PC-9 (cell line): ENCODE results near the gene PCDHA1. TPM values are rescaled to one million over a fixed set of nuclear protein-coding genes. Genes with fewer than 3 reads are reported as not detected.

Experiments
- BruUV-seq: library from RNA; stranded (reverse); fragments of 400-500 nt; replicated peaks from 2 replicates; lab custom pipeline; 2021; lab: Mats Ljungman, UMichigan
- CTCF ChIA-PET: fragments of 300-600 bp; sonication (Branson Sonifier 250); formaldehyde crosslinking; loops from one replicate; lab custom pipeline; 2022; ENCODE audit warnings: antibody characterized with exemption; lab: Charles Lee
- POLR2A ChIA-PET: fragments of 300-600 bp; sonication (Branson Sonifier 250); formaldehyde crosslinking; loops from one replicate; lab custom pipeline; 2022; ENCODE audit warnings: antibody characterized with exemption; ENCODE audit not compliant: unreplicated experiment; lab: Charles Lee
- DNase-seq, 2 experiments: peaks; one replicate each; pipeline versions ENCODE4 v3.0.0 to v3.0.0-alpha.2; 2015 to 2022; ENCODE audit warnings: mixed read lengths in 1 of 2
- H2AFZ ChIP-seq: fragments of 200-600 bp; sonication (generic); 2 replicates; pipeline ENCODE4 v1.8.1; 2017; ENCODE audit warnings: antibody characterized with exemption
- H3F3A ChIP-seq: fragments of 200-600 bp; sonication (generic); 2 replicates; pipeline ENCODE4 v1.8.1; 2017; ENCODE audit warnings: antibody characterized with exemption, mild to moderate bottlenecking, low read depth; ENCODE audit not compliant: insufficient read depth
- H3K27ac ChIP-seq: fragments of 200-600 bp; sonication (generic); 2 replicates; pipeline ENCODE4 v1.6.1; 2016; ENCODE audit warnings: mixed run types
- H3K27me3 ChIP-seq: fragments of 200-600 bp; sonication (generic); 2 replicates; pipeline ENCODE4 v1.6.1; 2016; ENCODE audit warnings: low read depth, mixed run types; ENCODE audit not compliant: insufficient read depth
- H3K36me3 ChIP-seq: fragments of 200-600 bp; sonication (generic); 2 replicates; pipeline ENCODE4 v1.6.1; 2016; ENCODE audit warnings: low read depth, mixed run types
- H3K4me1 ChIP-seq: fragments of 200-600 bp; sonication (generic); replicated peaks from 2 replicates; pipeline ENCODE4 v1.6.1; 2016; ENCODE audit warnings: mixed run types; ENCODE audit not compliant: insufficient read depth
- H3K4me2 ChIP-seq: fragments of 200-600 bp; sonication (generic); 2 replicates; pipeline ENCODE4 v1.6.1; 2017; ENCODE audit warnings: mixed run types
- H3K4me3 ChIP-seq: fragments of 200-600 bp; sonication (generic); 2 replicates; pipeline ENCODE4 v1.6.1; 2016; ENCODE audit warnings: mixed run types
- H3K79me2 ChIP-seq: fragments of 200-600 bp; sonication (generic); 2 replicates; pipeline ENCODE4 v1.6.1; 2017; ENCODE audit warnings: low read depth, mixed run types
- H3K9me2 ChIP-seq: fragments of 200-600 bp; sonication (generic); 2 replicates; pipeline ENCODE4 v1.8.1; 2017; ENCODE audit warnings: mild to moderate bottlenecking; ENCODE audit not compliant: insufficient read depth
- H3K9me3 ChIP-seq: fragments of 200-600 bp; sonication (generic); 2 replicates; pipeline ENCODE4 v1.8.1; 2016; ENCODE audit warnings: low read depth; ENCODE audit not compliant: insufficient read depth
- H4K20me1 ChIP-seq: fragments of 200-600 bp; sonication (generic); 2 replicates; pipeline ENCODE4 v1.8.1; 2017; ENCODE audit not compliant: insufficient read depth
- EZH2 ChIP-seq: fragments of 200-600 bp; sonication (generic); IDR thresholded peaks from 2 replicates; pipeline ENCODE4 v1.8.0; 2017; ENCODE audit warnings: antibody characterized with exemption, low read depth
- intact Hi-C: fragments of 100-400 bp; cut with micrococcal nuclease; formaldehyde crosslinking; loops from one replicate; pipeline ENCODE4 v1.10.0; 2022; ENCODE audit not compliant: unreplicated experiment
- total RNA-seq: library from RNA; stranded (reverse); gene quantifications from 2 replicates; pipeline ENCODE4 v1.2.3, GENCODE V29; 2021
- TF ChIP-seq, protein P1 (sequence below): fragments of 200-600 bp; sonication (generic); conservative IDR thresholded peaks from 2 replicates; pipeline ENCODE4 v1.6.1; 2017; ENCODE audit warnings: mixed run types, antibody characterized with exemption, mild to moderate bottlenecking, moderate library complexity

Gene PCDHA1
- total RNA-seq, 1 experiment from 2014 or later, result not detected

DNA sequence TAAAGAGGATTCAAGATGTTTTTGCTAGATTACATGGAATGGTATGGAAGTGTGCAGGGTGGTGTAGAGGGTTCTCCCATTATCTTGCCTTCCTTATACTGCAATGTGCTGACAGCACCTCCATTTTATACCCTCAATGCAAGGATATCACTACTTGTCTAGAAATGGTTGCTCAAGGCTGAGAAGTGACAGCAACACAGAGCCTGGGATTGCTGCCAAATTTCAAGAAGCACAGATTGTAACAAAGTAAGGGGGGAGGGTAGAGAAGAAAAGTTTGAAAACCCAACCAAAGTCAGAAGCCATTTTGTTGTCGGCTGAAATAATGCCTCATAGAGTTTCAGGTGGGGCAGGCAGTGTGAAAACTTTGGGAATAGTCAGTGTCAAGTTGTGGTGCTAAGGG, 210.1 kb downstream of the PCDHA1 start:
- no peak for DNase-seq
- CTCF ChIA-PET, result no interaction called here
- Histone ChIP-seq H3K27me3 (no peaks in the 10 kb centered on the region), H3F3A (no peaks in the 10 kb centered on the region), H3K9me2 (no peaks in the 10 kb centered on the region), H3K4me2 (no peak overlapping the region), H3K9me3 (no peaks in the 10 kb centered on the region), H3K36me3 (no peaks in the 10 kb centered on the region), H2AFZ (no peak overlapping the region), H3K27ac (no peak overlapping the region), H3K4me3 (no peak overlapping the region), H3K4me1 (no peaks in the 10 kb centered on the region), H3K79me2 (no peaks in the 10 kb centered on the region), H4K20me1 (no peaks in the 10 kb centered on the region)
- no TSS peak for BruUV-seq
- TF ChIP-seq EZH2, result no peak
- intact Hi-C loops, result no loop called here
- POLR2A ChIA-PET, result no interaction called here

DNA sequence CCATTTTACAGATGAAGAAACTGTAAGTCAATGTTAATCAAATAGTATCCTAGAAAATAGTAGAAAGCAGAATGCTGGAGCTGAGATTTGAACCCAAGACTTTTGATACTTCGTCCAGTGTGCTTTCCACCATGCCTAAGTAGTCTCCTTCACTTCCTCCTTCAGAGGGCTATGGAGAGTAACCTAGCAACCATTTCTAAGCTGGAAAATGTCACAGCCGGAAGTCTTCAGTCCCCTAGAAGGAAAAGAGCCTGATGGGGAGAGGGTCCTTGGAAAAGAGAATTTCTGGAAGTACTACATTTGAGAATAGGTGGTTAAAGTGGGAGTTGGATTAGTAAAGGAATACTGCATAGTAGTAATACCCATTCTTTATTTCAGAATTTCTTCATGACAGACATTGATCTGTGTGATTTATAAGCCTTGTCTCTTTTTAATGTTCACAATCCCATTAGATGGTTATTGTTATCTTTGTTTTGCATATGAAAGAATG, 213.0 kb downstream of the PCDHA1 start:
- intact Hi-C loops, result no loop called here
- POLR2A ChIA-PET, result no interaction called here
- BruUV-seq, result no TSS peak

GRCh38 chr5:141001446-141001843, 215.5 kb downstream of the PCDHA1 start:
- intact Hi-C loops, result no loop called here
- TSS peak; percentile 55 for BruUV-seq
- peak overlapping the region; percentile 46 for H2AFZ ChIP-seq
- H3K4me1 ChIP-seq, result peaks cover 16% of the 10 kb centered on the region; the same call in 1 of the 2 replicates
- H3K4me3 ChIP-seq, result peak overlapping the region; percentile 41; the same call in 1 of the 2 replicates
- peak; percentile 41 to 67 for DNase-seq
- no peaks in the 10 kb centered on the region for H4K20me1 ChIP-seq
- no peaks in the 10 kb centered on the region for H3K27me3 ChIP-seq
- H3K4me2 ChIP-seq, result peak overlapping the region; percentile 48
- H3K36me3 ChIP-seq, result no peaks in the 10 kb centered on the region
- no peaks in the 10 kb centered on the region for H3K9me3 ChIP-seq
- ChIA-PET POLR2A (interaction anchor here (0.6 to 0.7 kb wide), 2 partner anchors 28 to 412 kb away, joined by 3 to 11 read pairs; no protein-coding TSS in a partner anchor), CTCF (no interaction called here)
- H3K27ac ChIP-seq, result peak overlapping the region; percentile 43
- no peak for TF ChIP-seq EZH2
- TF ChIP-seq, protein P1, sequence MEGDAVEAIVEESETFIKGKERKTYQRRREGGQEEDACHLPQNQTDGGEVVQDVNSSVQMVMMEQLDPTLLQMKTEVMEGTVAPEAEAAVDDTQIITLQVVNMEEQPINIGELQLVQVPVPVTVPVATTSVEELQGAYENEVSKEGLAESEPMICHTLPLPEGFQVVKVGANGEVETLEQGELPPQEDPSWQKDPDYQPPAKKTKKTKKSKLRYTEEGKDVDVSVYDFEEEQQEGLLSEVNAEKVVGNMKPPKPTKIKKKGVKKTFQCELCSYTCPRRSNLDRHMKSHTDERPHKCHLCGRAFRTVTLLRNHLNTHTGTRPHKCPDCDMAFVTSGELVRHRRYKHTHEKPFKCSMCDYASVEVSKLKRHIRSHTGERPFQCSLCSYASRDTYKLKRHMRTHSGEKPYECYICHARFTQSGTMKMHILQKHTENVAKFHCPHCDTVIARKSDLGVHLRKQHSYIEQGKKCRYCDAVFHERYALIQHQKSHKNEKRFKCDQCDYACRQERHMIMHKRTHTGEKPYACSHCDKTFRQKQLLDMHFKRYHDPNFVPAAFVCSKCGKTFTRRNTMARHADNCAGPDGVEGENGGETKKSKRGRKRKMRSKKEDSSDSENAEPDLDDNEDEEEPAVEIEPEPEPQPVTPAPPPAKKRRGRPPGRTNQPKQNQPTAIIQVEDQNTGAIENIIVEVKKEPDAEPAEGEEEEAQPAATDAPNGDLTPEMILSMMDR, result no peak
- peaks cover 9% of the 10 kb centered on the region; the same call in 1 of the 2 replicates for H3F3A ChIP-seq
- no peaks in the 10 kb centered on the region; the same call in 1 of the 2 replicates for H3K9me2 ChIP-seq
- H3K79me2 ChIP-seq, result no peaks in the 10 kb centered on the region

More for the DNA sequence above, 213.0 kb downstream of the PCDHA1 start:
- no peaks in the 10 kb centered on the region for H4K20me1 ChIP-seq
- TF ChIP-seq, protein P1, result no peak
- no peak for TF ChIP-seq EZH2
- H3K36me3 ChIP-seq, result no peaks in the 10 kb centered on the region
- peaks cover 9% of the 10 kb centered on the region; the same call in 1 of the 2 replicates for H3F3A ChIP-seq
- peaks cover 8% of the 10 kb centered on the region; the same call in 1 of the 2 replicates for H3K4me1 ChIP-seq
- H2AFZ ChIP-seq, result no peak overlapping the region
- CTCF ChIA-PET, result interaction anchor here (1.1 kb wide), 1 partner anchor 41 kb away, joined by 3 read pairs; no protein-coding TSS in a partner anchor
- DNase-seq, result no peak
- no peaks in the 10 kb centered on the region; the same call in 1 of the 2 replicates for H3K9me2 ChIP-seq
- no peaks in the 10 kb centered on the region for H3K27me3 ChIP-seq
- H3K9me3 ChIP-seq, result no peaks in the 10 kb centered on the region
- no peak overlapping the region for H3K27ac ChIP-seq
- H3K4me3 ChIP-seq, result no peak overlapping the region
- H3K79me2 ChIP-seq, result no peaks in the 10 kb centered on the region
- no peak overlapping the region for H3K4me2 ChIP-seq
